Activated CD4-positive, CD25-positive, alpha-beta regulatory T cell treated with anti-CD3 and anti-CD28 coated beads, Interleukin-2, amount 50 U/mL, for 24 hours (primary cell): ENCODE measurements around the gene RGS5.

Source experiments
- ATAC-seq, 2 donors: fragments of 150-1000 bp; cut with Tn5 transposase; one replicate each; pipeline ENCODE4 v1.10.0; 2021; ENCODE audit warnings: mild to moderate bottlenecking in 1 of 2, moderate library complexity in 1 of 2

RGS5 gene

DNA sequence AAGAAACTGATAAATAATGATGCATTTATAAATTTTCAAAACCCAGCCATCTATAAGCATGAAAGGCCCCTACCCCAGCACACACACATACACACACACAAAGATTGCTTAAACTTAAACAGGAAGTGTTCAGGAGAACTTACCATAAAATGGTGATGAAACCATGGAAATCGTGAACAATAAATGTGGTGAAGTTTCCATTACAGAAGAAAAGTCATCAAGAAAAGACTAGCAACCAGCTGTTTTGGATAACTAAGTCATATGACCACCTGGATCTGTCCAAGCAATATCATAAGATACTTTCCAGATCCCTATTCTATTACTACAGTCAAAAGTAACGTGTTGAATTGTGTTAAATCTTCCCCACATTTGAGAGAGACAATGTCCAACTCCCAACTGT is 24.1 kb downstream of the RGS5 start:
- ATAC-seq, result no peak

DNA sequence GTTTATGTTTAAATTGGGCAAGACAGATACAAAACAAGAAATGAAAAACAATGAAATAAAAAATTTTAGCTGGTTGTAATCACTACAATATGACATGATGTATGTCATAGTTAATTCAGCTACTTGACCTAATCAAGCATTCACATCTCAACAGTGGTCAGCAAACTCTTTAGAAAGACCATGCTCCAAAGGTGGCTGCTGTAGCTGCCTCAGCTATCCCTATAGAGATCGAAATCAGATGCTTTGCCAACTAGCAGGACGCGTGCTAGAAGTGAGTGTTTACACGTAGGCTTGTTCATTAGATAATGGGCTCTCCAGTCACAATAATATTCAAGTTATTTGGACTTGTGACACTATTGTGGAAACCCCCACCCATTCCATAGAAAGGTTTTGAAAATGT is 25.9 kb downstream of the RGS5 start:
- ATAC-seq, result no peak

GRCh38 chr1:163174524-163175437 is 27.9 kb downstream of the RGS5 start:
- ATAC-seq, result no peak

GRCh38 chr1:163173121-163173520 is 29.6 kb downstream of the RGS5 start:
- no peak for ATAC-seq

DNA sequence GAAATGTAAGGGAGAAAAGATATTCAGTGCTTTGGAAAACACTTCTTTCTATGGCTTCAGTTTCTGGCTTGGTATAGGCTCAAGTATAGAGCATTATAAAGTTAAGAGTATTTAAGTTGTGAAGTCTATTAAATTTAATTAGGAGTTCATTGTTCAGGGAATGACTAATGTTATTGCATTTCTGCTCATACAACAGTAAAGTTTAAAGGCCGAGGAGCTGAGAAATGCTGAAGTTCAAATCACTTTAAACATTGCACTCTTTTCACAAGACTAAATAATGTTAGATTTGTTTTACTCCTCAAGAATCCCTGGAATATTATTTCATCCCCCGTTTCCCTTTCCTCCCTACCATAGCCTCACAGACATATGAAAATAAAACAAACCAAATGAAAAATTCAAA is 30.1 kb downstream of the RGS5 start:
- ATAC-seq, result no peak

GRCh38 chr1:163171826-163172225 is 30.9 kb downstream of the RGS5 start:
- no peak for ATAC-seq

GRCh38 chr1:163170975-163171676 is 31.6 kb downstream of the RGS5 start:
- ATAC-seq, result no peak

- ATAC-seq, result no peak
These were observed 32.4 kb downstream of the RGS5 start for GRCh38 chr1:163170331-163170730.

- ATAC-seq, result no peak
These were observed 33.2 kb downstream of the RGS5 start for GRCh38 chr1:163169553-163169952.

- ATAC-seq, result no peak
These were observed 34.7 kb downstream of the RGS5 start for GRCh38 chr1:163168053-163168452.

- no peak for ATAC-seq
These were observed 35.7 kb downstream of the RGS5 start for GRCh38 chr1:163166886-163167555.

DNA sequence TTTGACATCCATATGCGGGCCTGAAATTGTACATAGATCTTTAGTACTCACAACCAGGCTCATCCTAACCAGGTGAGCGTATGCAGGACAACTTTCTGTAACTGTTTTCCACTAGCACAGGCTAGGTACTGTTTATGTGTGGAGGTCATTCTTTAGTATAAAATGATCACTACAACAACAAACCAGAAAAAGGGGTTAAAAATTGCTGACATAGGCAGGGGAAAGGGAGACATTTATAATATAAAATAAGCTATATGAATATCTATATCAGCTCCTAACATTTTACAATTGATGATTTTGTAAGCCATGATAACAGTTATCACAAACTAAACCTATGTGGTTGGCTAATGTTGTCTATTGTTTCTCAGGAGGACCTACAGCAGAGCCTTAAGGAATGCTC is 37.6 kb downstream of the RGS5 start:
- ATAC-seq, result no peak

- ATAC-seq, result no peak
These were observed 38.7 kb downstream of the RGS5 start for GRCh38 chr1:163163881-163164582.

GRCh38 chr1:163163163-163163562 is 39.6 kb downstream of the RGS5 start:
- no peak for ATAC-seq

DNA sequence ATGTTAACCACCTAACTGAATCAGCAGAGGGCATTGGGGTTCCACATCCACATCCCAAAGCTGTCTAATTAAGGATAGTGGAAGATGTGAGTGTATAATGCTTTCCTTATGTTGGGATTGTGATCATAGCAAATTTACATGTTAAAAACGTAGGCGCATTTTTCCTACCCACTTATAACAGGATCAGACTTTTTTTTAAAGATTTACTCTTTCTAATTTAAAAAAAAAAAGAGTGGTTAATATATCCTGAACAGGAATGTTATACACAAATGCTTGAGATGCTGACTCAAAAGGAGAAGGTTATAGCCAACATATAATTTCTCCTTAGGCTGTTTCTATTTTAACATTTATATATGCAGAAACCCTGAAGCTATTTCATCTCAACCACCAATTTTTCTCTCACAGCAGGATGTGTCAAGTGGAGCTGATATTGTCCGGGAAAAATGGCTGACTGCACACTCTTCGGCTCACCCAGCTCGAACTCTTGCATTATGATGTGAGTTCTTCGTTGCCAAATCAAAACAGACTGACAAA is 40.3 kb downstream of the RGS5 start:
- ATAC-seq, result no peak

DNA sequence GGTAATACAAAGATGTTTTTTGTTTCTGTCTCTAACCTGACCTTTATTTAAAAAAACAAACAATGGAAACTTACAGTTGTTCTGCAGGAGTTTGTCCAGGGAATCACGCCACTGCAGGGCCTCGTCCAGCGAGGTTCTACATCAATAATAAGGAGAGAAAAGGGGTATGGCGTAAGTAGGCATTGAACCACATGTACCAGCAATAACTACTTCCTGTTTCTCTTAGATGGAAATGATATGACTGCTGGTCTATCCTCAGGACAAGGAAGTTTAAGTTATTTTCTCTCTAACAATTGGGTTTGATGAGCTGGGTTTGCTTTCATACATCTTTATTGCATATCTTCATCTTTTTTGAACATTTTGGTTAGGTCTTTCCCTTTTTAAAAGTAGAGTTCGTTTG is 40.9 kb downstream of the RGS5 start:
- no peak for ATAC-seq

DNA sequence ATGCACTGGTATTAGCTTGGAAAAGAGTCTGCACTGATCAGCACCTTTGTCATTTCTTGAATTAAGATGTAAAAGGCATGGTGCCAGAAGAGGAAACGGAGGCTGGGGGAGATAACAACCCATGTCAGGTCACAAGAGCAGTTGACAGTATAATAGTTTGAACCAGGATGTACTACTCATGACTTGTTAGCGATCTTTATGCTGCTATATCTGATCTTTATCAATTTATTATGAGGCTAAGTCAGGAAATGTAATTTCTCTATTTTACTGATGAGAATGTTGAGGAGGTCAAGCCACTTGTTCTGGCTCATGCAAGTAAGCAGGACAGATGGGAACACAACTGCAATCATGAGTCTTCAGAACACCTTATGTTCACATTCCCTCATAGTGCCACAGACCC is 41.4 kb downstream of the RGS5 start:
- no peak for ATAC-seq

DNA sequence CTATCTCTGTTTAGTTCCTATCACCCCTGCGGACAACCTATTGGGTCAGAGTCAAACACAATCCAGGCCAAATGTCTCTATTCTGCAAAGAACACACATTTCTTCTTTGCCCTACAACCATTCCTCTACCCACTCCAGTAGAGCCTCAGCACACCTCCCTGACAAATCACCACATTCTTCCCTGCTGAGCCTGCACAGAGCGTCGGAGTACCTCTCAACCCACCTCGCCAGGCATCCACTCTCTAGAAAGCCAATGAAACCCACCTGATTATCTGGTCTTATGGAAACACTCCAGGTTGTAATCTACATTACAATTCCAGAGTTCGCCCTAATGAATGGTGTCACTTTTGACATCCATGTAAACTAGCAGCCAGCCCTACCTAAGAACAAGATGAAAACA is 47.1 kb downstream of the RGS5 start:
- ATAC-seq, result no peak

DNA sequence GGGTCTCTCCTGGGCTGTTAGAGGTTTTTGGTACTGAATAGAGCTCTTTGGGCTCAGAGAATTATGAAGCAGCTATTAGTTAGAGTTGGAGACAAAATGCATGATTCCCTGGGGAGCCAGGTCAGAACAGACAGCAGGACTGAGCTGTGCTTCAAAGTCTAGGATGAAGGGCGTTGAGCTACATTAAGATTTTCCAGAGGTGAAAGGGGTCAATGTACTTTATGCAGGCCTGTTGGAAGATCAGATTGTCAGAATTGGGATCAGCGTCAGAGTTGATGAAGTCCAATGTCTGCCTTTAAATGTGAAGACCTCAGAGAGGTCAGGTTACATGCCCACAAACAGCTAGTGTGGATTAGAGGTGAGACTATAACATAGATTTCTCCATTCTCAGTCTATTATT is 53.8 kb downstream of the RGS5 start:
- ATAC-seq, result no peak

DNA sequence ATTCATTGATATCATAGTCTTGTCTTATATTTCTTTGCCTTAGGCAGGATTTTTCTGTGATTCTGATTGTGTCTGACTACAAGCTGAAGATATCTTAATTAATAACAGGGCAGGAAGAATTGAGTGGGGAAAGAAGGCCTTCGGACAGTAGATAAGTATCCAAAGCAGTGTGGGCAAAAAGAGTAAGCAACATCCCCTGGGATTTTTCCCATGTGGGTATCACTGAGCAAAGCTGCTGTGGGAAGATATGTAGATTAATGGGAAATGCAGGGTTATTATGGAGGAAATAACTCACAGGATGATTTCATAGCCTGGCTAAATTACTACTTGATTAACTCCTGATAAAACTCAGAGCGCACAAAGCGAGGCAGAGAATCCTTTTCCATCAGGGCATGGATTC is 55.7 kb downstream of the RGS5 start:
- ATAC-seq, result no peak

- ATAC-seq, result no peak
These were observed 57.3 kb downstream of the RGS5 start for GRCh38 chr1:163145435-163145834.

DNA sequence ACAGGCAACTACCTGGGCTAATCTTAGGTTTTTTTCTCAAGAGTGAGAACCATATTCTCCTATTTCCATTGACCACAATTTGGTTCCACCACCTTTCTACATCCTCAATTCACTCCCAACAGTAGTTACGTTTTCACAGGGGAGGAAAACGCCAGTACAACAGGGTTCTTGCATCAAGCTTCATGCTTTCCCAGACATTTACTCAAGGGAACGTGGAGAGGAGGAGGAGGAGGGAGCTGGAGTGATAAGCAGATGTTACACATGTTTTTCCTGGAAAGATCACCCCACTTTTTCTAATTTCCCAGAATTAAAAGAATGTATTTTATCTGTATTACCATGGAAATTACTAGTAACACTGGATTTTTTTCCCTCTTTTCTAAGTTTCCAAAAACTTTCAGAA is 58.3 kb downstream of the RGS5 start:
- no peak for ATAC-seq

- no peak for ATAC-seq
These were observed 60.6 kb downstream of the RGS5 start for GRCh38 chr1:163142152-163142551.
